Endothelial cell of hepatic sinusoid (primary cell): Measurements from ENCODE around the gene TBCEL.
"Not testable (repeated sequence)": the region's sequence is repeated elsewhere in the genome, so short reads cannot be mapped to it uniquely, and the experiment has no call there.

Experiments
- in situ Hi-C: cut with HindIII; loops from 2 replicates; pipeline ENCODE4 v1.10.0; 2017; ENCODE audit warnings: low sequenced_read_pairs

The TBCEL gene, protein sequence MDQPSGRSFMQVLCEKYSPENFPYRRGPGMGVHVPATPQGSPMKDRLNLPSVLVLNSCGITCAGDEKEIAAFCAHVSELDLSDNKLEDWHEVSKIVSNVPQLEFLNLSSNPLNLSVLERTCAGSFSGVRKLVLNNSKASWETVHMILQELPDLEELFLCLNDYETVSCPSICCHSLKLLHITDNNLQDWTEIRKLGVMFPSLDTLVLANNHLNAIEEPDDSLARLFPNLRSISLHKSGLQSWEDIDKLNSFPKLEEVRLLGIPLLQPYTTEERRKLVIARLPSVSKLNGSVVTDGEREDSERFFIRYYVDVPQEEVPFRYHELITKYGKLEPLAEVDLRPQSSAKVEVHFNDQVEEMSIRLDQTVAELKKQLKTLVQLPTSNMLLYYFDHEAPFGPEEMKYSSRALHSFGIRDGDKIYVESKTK

DNA sequence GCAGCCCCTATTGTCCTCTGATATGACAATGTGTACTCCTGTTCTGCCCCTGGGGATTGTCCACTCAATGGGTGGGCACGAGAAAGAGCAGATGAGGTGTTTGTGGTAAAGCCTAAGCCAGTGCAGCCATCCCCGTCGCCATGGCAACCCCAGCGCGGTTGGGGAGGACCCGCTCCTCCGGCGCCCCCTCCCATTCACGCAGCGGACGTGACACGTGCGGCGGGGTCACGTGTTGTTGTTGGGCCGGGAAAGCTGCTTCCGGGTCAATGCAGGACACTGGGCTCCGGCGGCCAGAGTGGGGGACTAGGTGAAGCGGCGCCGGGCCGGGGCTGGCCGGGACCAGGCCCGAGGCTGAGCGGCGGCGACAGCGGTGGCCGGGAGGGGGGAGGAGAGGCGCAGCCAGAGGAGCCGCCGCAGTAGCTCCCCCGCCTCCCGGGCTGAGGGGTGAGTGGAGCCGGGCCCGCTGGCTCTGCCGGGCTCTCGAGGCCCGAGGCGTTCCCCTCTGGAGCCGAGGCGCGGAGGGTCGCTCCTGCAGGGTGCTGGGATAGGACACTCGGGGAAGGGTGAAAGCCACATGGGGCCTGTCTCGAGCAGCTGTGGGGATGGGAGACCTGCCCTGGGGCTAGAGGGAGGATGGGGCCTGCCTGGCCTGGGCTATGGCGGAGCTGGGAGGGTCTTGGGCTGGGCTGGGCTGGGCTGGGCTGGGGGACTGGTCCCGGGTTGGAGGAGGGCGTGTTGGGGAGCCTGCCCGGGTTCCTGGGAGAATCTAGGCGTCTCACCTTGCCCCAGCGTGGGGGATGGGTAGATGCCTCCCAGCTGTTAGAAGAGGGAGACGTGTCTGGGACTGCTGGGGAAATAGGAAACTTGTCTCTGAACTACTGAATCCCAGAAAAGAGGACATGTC, at the start of gene TBCEL:
TBCEL (plus strand) TSS at position 255 of the 904 bp plus-strand sequence. CDS start 21,589 bp downstream, outside the sequence.
- in situ Hi-C loops = no loop called here

GRCh38 chr11:120974466-120974865, 49.4 kb upstream of the TBCEL start:
- in situ Hi-C loops = no loop called here

DNA sequence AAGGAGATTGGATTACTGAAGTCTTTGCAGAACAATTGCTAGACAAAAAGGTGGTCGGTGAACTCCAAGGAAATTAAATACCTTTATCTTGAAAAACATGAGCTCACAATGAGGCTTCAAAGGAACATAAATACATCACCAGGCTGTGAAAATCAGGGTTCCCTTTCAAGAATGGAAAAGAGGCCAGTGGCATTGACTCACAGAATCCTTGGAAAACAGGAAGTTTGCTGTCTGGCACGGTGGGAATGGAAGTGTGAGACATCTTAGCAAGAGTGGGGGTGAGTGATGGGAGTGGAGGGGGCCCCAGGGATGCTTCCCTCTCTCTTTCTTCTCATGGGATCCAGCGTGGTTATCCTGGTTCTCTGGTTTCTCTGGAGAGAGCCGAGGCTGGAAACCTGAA, 48.9 kb upstream of the TBCEL start:
- in situ Hi-C loops = no loop called here

DNA sequence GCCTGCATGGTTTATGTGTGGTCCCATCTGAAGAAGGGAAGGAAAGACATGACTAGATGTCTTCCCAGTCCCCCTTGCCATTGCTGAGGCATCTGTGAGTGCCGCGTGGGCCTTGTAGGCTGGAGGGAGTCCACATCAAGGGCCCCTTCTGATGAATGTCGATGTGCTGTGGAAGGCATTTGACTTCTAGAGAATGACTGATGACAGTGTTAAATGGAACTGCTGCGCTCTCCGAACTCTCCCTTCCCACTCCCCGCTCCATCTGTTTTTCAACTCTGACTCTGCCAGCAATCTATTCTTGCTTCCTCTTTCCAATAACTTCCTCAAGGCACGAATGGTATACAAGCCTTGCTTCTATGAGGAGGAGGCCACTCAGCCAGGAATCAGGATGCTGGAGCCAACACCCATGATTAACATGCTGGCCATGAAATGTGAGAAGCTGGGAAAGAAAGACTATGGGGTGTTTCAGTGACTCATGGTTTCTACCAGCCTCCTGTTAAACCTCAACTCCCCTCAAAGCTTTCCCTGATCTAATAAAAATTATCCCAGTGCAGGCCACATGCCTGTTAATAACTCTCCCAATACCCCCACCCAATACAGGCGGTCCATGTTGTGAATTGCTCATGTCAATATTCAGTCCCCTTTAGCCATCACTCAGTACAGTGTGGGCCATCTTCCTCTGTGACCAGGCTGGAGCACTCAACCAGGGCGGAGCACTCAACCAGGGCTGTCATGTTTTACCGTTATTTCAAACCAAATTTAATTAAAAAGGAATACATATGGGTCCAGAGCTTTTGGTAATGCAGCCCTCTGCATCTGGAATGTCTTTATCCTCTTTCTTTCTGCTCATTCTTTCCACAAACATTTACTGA, 46.4 kb upstream of the TBCEL start:
- in situ Hi-C loops = no loop called here

GRCh38 chr11:120978701-120979100, 45.2 kb upstream of the TBCEL start:
- in situ Hi-C loops = no loop called here

DNA sequence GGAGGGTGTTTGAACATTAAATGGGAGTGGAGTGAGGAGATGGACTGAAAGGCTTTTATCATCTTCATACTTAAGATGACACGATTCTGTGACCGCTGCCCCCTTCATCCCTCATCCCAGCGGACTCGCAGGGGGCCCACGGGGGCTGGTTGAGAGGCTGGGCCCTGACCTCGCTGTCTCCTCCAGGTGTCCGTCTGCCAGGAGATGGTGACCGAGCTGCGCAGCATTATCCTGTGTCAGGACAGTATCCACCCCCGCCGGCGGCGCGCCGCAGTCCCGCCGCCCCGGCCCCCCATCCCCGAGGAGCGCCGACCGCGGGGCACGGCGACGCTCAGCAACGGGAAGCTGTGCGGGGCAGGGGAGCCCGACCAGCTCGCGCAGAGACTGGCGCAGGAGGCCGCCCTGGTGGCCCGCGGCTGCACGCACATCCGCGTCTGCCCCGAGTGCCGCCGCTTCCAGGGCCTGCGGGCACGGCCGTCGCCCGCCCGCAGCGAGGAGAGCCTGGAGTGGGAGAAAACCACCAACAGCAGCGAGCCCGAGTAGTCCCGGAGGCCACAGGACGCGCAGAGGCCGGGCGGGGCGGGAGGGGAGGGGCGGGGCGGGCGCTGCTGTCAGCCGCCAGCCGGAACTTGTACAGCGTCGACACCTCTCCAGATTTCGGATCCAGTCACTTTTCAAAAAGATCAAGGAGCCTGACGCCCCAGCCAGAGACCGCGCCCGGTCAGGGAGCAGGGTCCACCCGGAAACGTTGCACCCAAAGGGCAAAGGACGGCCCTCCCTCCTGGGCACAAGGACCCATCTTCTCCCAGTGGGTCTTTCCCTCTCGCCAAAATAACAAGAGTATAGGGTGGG, 38.0 kb upstream of the TBCEL start:
- in situ Hi-C loops = no loop called here

GRCh38 chr11:120988603-120989002, 35.3 kb upstream of the TBCEL start:
- in situ Hi-C loops = no loop called here

DNA sequence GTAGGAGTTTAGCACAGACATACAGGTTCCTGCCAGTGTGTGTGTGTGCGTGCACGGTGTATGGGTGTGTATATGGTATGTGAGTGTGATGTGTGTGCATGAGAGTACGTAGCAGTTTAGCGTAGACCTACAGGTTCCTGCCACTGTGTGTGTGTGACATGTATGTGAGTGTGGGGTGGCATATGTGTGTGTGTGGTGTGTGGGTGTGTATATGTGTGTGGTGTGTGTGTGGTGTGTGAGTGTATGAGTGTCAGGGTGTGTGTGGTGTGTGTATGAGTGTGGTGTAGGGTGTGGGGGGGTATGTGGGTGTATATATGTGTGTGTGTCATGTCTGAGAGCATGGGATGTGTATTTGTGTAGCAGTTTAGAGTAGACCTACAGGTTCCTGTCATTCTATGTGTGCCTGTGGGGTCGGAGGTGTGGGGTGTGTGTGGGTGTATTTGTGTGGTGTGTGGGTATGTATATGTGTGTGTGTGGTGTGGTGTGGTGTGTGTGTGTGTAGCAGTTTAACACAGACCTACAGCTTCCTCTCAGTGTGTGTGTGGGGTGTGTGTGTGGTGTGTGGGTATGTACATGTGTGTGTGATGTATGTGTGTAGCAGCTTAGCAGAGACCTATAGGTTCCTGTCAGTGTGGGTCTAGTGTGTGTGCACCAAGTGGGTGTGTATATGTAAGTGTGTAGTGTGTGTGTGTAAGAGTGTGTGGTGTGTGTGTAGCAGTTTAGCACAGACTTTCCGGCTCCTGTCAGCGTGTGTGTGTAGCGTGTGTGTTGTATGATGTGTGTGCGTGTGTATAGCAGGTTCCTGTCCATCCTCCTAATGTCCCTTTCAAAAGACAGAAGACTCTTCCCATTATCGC, 31.8 kb upstream of the TBCEL start:
- in situ Hi-C loops = no loop called here

GRCh38 chr11:120994091-120994859, 29.6 kb upstream of the TBCEL start:
- in situ Hi-C loops = no loop called here

DNA sequence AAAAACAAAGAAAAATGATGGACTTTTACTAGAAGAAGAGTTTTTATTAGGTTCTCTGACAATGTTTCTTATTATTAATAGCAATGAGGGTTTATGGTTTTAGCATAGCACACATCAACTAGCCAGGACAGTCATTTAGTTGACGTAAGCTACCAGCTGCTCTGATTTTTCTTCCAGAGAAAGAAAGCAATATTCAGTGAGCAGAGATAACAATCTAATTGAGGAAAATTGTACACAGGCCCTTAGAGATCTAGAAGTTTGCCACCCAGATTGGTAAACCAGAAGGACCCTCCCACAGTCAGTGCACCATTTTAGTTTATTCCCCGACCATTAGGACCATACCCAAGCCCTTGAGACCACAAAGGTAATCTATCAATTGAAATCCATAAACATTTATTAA, 28.7 kb upstream of the TBCEL start:
- in situ Hi-C loops = no loop called here

DNA sequence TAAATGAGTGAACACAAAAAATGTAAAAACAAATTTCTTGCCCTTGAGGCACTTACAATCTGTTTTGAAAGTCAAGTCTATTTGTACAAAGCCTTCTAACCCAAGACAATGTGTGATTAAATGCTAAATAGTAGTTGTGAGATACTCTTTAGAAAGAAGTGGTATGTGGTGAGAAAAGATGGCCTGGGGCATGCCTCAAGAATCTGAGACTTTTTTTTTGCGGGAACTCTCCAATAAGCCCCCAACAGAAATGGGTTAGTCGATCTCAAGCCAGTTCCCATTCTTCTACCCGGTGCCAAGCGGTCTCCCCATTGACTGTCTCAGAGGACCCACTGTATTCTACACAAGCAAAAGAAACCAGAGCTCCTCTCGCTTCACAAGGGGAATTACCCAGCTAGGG, 26.9 kb upstream of the TBCEL start:
- in situ Hi-C loops = no loop called here

DNA sequence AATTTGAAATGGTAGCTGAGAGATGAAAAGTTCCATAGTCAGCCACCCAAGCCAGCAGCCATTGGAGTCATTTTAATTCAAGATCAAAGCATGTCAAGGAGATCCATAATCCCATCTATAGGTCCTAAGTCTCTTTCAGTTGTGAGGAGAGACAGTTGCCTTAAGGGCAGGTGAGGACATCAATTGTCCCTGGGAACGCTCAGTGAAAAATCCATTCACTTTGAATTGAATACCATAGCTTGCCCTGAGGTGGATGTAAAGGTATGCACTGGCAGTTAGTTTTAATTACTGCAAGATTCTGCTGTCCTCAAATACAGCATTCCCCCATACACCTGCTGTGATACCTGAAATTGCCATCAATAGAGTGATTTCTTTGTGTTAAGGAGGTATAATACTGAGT, 25.3 kb upstream of the TBCEL start:
- in situ Hi-C loops = no loop called here

DNA sequence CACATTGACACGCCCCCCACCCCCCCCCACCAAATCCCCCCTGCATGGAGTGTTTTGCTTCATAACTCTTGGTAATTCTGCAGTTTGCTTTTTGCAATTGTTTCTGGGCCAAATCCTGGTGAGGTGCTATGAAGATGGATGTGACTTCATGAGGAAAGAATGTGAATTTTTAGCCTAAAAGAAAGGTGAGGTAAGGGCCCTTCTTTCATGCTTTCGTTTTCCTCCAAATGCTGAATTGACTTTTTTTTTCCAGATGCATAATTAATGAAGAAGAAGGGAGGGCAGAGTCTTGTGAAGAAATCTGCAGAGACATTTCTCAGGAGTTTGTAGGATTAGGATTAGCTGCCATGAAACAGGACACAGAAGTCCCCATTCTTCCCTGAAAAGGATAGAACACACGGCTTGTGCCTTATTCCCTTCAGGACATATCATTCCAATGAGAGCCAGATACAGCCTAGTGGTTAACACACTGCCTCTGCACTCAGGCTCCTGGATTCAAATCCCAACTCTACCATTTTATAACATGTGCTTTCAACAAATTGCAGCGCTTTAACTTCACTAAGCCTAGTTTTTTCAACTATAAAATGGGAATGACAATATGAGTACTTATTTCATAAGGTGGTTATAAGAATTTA, 19.6 kb upstream of the TBCEL start:
- in situ Hi-C loops = no loop called here

DNA sequence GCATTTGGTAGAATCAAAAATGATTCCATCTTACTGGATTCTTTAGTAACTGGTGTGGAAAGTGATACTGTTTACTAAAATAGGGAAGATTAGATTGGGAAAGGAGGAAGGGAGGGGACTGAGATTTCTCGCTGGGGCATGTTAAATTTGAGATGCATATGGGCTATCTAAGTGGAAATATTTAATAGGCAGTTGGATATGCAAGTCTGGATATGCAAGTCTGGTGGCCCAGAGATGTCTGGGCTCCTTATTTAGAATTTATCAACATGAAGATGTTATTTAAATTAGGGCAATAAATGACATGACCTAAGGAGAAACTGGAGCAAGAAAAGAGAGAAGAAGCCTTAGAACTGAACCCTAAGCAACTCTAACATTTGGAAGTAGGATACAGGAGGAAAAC, 17.0 kb upstream of the TBCEL start:
- in situ Hi-C loops = no loop called here

DNA sequence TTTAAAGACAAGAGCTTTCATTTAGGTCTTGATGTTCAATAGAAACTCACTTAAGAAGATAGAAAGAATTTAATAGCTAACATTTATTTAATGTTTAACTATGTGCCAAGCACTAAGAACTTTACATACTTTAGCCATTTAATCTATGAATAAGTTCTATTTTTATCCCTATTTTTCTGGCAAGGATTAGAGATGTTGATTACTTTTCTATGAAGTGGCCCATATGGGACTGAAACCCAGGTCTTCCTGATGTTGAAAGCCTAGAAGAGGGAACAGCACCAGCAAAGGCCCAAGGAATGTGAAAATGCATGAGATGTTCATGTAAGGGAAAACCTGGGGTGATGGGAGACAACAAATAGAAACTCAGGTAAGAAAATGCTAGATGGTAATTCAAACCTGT, 15.4 kb upstream of the TBCEL start:
- in situ Hi-C loops = no loop called here

DNA sequence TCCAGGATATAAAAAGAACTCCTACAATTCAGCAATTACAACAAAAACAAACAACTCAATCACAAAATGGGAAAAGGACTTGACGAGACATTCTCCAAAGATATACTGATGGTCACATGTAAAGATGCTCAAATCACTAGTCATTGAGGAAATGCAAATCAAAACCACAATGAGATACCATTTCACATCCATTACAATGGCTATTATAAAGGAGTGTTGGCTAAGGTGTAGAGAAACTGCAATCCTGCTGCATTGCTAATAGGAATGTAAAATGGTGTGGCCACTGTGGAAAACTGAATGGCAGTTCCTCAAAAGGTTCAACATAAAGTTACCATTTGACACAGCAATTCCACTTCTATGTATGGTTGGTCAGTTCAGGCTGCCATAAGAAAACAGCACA, 11.8 kb upstream of the TBCEL start:
- in situ Hi-C loops = no loop called here

DNA sequence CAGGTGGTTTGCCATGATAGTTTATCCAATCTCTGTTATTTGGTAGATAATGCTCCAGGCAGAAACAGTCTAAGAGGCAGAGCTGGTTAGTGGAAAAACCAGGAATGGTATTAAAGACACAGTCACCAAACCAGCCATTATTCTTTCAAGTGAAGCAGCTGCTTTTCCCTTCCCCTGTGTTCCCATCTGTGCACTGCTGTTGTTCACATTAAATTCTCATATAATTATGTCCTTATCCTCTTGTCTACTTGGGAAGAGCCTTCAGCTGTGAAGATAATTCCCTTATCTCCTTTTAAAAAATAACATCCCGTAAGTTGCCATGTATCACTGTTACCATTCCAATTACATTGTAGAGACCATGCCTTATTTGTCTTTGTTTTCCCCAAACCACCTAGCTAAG, 5.2 kb upstream of the TBCEL start:
- in situ Hi-C loops = no loop called here

DNA sequence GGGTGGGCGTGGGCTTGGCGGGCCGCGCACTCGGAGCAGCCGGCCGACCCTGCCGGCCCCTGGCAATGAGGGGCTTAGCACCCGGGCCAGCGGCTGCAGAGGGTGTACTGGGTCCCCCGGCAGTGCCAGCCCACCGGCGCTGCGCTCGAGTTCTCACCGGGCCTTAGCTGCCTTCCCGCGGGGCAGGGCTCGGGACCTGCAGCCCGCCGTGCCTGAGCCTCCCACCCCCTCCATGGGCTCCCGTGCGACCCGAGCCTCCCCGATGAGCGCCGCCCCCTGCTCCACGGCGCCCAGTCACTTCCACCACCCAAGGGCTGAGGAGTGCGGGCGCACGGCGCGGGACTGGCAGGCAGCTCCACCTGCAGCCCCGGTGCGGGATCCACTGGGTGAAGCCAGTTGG, 2.2 kb upstream of the TBCEL start:
- in situ Hi-C loops = not testable (repeated sequence)
